Uterus (tissue), 4 donors: ENCODE data around the gene KCNC1. TPM values are rescaled to one million over a fixed set of nuclear protein-coding genes. Genes with fewer than 3 reads are reported as not detected.

Experiments used
- DNase-seq, 2 donors: peaks; one replicate each; pipeline ENCODE4 v3.0.0-alpha.2; 2019 to 2020
- H3K27ac ChIP-seq, 2 donors: fragments of 200-600 bp; sonication (generic); 1 replicate in 1 of 2; 2 replicates in 1 of 2; pipeline ENCODE4 v1.5.1; 2016 to 2018
- H3K27me3 ChIP-seq, 2 donors: fragments of 200-600 bp; sonication (generic); one replicate each; pipeline ENCODE4 v1.5.1; 2018 to 2019; ENCODE audit warnings: control low read depth in 1 of 2
- H3K36me3 ChIP-seq, 2 donors: fragments of 200-600 bp; sonication (generic); one replicate each; pipeline ENCODE4 v1.5.1; 2019; ENCODE audit warnings: control low read depth in 1 of 2
- H3K4me1 ChIP-seq, 2 donors: fragments of 200-600 bp; sonication (generic); one replicate each; pipeline ENCODE4 v1.5.1; 2018 to 2019; ENCODE audit warnings: control low read depth in 1 of 2
- H3K4me3 ChIP-seq, 2 donors: fragments of 200-600 bp; sonication (generic); 1 replicate in 1 of 2; 2 replicates in 1 of 2; pipeline ENCODE4 v1.5.1; 2018 to 2019; ENCODE audit warnings: mild to moderate bottlenecking in 1 of 2
- H3K9me3 ChIP-seq, 2 donors: fragments of 200-600 bp; sonication (generic); one replicate each; pipeline ENCODE4 v1.5.1; 2019; ENCODE audit warnings: control low read depth in 1 of 2
- CTCF ChIP-seq, 4 experiments: fragments of 200-600 bp in 2 of 4; fragments of 450-650 bp in 2 of 4; sonication (generic) in 2 of 4; IDR thresholded peaks; one replicate each; pipeline ENCODE4 v1.5.1; 2016 to 2019; ENCODE audit warnings: antibody characterized with exemption in 4 of 4, mild to moderate bottlenecking in 2 of 4, moderate library complexity in 1 of 4
- POLR2A ChIP-seq, 2 donors: fragments of 450-650 bp; IDR thresholded peaks; one replicate each; pipeline ENCODE4 v1.6.1; 2016; ENCODE audit warnings: antibody characterized with exemption in 2 of 2, mild to moderate bottlenecking in 1 of 2, moderate library complexity in 1 of 2
- intact Hi-C: fragments of 100-400 bp; cut with DNase I; formaldehyde crosslinking; loops from one replicate; pipeline ENCODE4 v1.15.1; 2023; ENCODE audit warnings: low total_unique reads
- total RNA-seq, 4 donors: library from RNA; depleted of rRNA in 3 of 4; stranded (reverse); fragments of >200 nt in 3 of 4; gene quantifications; one replicate each; pipeline versions ENCODE4 v1.1.0 to v1.2.4, GENCODE V29; 2014 to 2023
- donor health status: DM: yes; HTN: yes; CAD: no.

KCNC1 gene
- total RNA-seq, 4 donors from 2014 or later, result 0.41 TPM; not detected in 3

- Histone ChIP-seq H3K27ac (no peak overlapping the region), H3K9me3 (no peaks in the 10 kb centered on the region), H3K36me3 (no peaks in the 10 kb centered on the region), H3K27me3 (no peaks in the 10 kb centered on the region), H3K4me1 (no peaks in the 10 kb centered on the region), H3K4me3 (no peak overlapping the region)
- no peak for TF ChIP-seq CTCF (IDR thresholded peaks at IDR 0.05)
- TF ChIP-seq POLR2A (IDR thresholded peaks at IDR 0.05), result no peak
- no peak for DNase-seq
- intact Hi-C loops, result no loop called here
Observed at GRCh38 chr11:17770048-17770652, 35.6 kb downstream of the KCNC1 start.

- Histone ChIP-seq H3K4me1 (no peaks in the 10 kb centered on the region), H3K27me3 (no peaks in the 10 kb centered on the region), H3K4me3 (no peak overlapping the region), H3K9me3 (no peaks in the 10 kb centered on the region), H3K27ac (no peak overlapping the region), H3K36me3 (no peaks in the 10 kb centered on the region)
- no peak for DNase-seq
- intact Hi-C loops, result no loop called here
- TF ChIP-seq POLR2A (IDR thresholded peaks at IDR 0.05), result no peak
- TF ChIP-seq CTCF (IDR thresholded peaks at IDR 0.05), result no peak
Observed at GRCh38 chr11:17770917-17771316, 36.3 kb downstream of the KCNC1 start.

- Histone ChIP-seq H3K27ac (no peak overlapping the region), H3K9me3 (no peaks in the 10 kb centered on the region), H3K4me1 (no peaks in the 10 kb centered on the region), H3K27me3 (no peaks in the 10 kb centered on the region), H3K4me3 (no peak overlapping the region), H3K36me3 (no peaks in the 10 kb centered on the region)
- intact Hi-C loops, result no loop called here
- TF ChIP-seq POLR2A (IDR thresholded peaks at IDR 0.05), result no peak
- TF ChIP-seq CTCF (IDR thresholded peaks at IDR 0.05), result no peak
- no peak for DNase-seq
Observed at GRCh38 chr11:17771415-17771814, 36.8 kb downstream of the KCNC1 start.

- Histone ChIP-seq H3K27ac (no peak overlapping the region), H3K27me3 (no peaks in the 10 kb centered on the region), H3K4me1 (no peaks in the 10 kb centered on the region), H3K9me3 (no peaks in the 10 kb centered on the region), H3K36me3 (no peaks in the 10 kb centered on the region), H3K4me3 (no peak overlapping the region)
- no peak for TF ChIP-seq POLR2A (IDR thresholded peaks at IDR 0.05)
- TF ChIP-seq CTCF (IDR thresholded peaks at IDR 0.05), result no peak
- DNase-seq, result no peak
- intact Hi-C loops, result no loop called here
Observed at GRCh38 chr11:17771841-17772401, 37.3 kb downstream of the KCNC1 start.

GRCh38 chr11:17772704-17773600 is 38.4 kb downstream of the KCNC1 start:
- H3K4me3 ChIP-seq, result no peak overlapping the region
- TF ChIP-seq POLR2A (IDR thresholded peaks at IDR 0.05) (no peak), CTCF (IDR thresholded peaks at IDR 0.05) (no peak)
- H3K4me1 ChIP-seq, result no peaks in the 10 kb centered on the region
- H3K27ac ChIP-seq, result no peak overlapping the region
- no peaks in the 10 kb centered on the region for H3K9me3 ChIP-seq
- no peaks in the 10 kb centered on the region for H3K36me3 ChIP-seq
- no peak for DNase-seq
- intact Hi-C loops, result no loop called here
- no peaks in the 10 kb centered on the region for H3K27me3 ChIP-seq
